Heart right ventricle (tissue), 16 donors: ENCODE measurements around the gene NPC2. TPM values are rescaled to one million over a fixed set of nuclear protein-coding genes. Genes with fewer than 3 reads are reported as not detected.

Experiments
- ATAC-seq, 8 donors: fragments of 200-7000 bp; cut with Tn5 transposase; one replicate each; pipeline ENCODE4 v1.9.1; 2020; ENCODE audit warnings: mild to moderate bottlenecking in 8 of 8, moderate library complexity in 8 of 8, moderate number of reproducible peaks in 1 of 8
- DNase-seq, 2 donors: peaks; one replicate each; pipeline ENCODE4 v3.0.0-alpha.2; 2020
- H3K27ac ChIP-seq, 10 donors: fragments of 200-600 bp; sonication (generic) in 2 of 10; one replicate each; pipeline versions ENCODE4 v1.5.0 to v1.8.0; 2020 to 2022; ENCODE audit warnings: mild to moderate bottlenecking in 3 of 10
- H3K27me3 ChIP-seq, 7 donors: fragments of 200-600 bp; one replicate each; pipeline ENCODE4 v1.8.0; 2021 to 2022; ENCODE audit warnings: mild to moderate bottlenecking in 2 of 7
- H3K36me3 ChIP-seq, 9 donors: fragments of 200-600 bp; sonication (generic) in 1 of 9; one replicate each; pipeline versions ENCODE4 v1.5.0 to v1.8.0; 2020 to 2022; ENCODE audit warnings: mild to moderate bottlenecking in 2 of 9
- H3K4me1 ChIP-seq, 9 donors: fragments of 200-600 bp; sonication (generic) in 1 of 9; one replicate each; pipeline versions ENCODE4 v1.5.0 to v1.8.0; 2020 to 2022; ENCODE audit warnings: mild to moderate bottlenecking in 4 of 9
- H3K4me3 ChIP-seq, 10 donors: fragments of 200-600 bp; sonication (generic) in 2 of 10; one replicate each; pipeline versions ENCODE4 v1.5.0 to v1.8.0; 2020 to 2022; ENCODE audit warnings: mild to moderate bottlenecking in 7 of 10, moderate library complexity in 2 of 10
- H3K9me3 ChIP-seq, 11 donors: fragments of 200-600 bp in 10 of 11; sonication (generic) in 2 of 11; one replicate each; pipeline versions ENCODE4 v1.5.0 to v1.8.0; 2013 to 2022; ENCODE audit warnings: mild to moderate bottlenecking in 2 of 11, control low read depth in 1 of 11, moderate library complexity in 1 of 11
- CTCF ChIP-seq, 9 donors: fragments of 200-600 bp; sonication (generic) in 2 of 9; IDR thresholded peaks; one replicate each; pipeline versions ENCODE4 v1.5.0 to v1.8.0; 2021 to 2022; ENCODE audit warnings: antibody characterized with exemption in 9 of 9, mild to moderate bottlenecking in 5 of 9, moderate library complexity in 1 of 9
- WGBS, 2 donors: extraction: QIAGEN DNeasy Blood & Tissue Kit; methylation state at CpG; one replicate each; pipeline ENCODE4 v1.1.7; 2013; ENCODE audit warnings: inconsistent platforms in 1 of 2; 5-methylcytosine and 5-hydroxymethylcytosine counted together
- intact Hi-C, 10 donors: fragments of 100-400 bp; cut with DNase I; formaldehyde crosslinking; loops; one replicate each; pipeline versions ENCODE4 v1.11.1 to v1.14.2; 2022
- polyA plus RNA-seq, 2 donors: library from polyadenylated mRNA; stranded (reverse); fragments of 200-250 nt; gene quantifications; one replicate each; pipeline ENCODE4 v1.2.3, GENCODE V29; 2013
- total RNA-seq, 10 donors: library from RNA; stranded (reverse); fragmentation: NEBNext Ultra II Directional in 3 of 10; extraction: Animal tissue kit (Norgen Biotek cat#: 25700) in 3 of 10; gene quantifications; one replicate each; pipeline versions ENCODE4 v1.2.1 to v1.2.4, GENCODE V29; 2021 to 2023
- donor health status: Arrhythmogenic right ventricular cardiomyopathy.
- donor health status: ischemic (EF 13 %, LVEDD 7.1; RV severe dilation, severe dysfunction).
- donor health status: healthy with polysubstance abuse.
- donor health status: DM: no; HTN: yes; CAD: no.
- donor health status: DM: no; HTN: no; CAD: no.
- donor health status: ischemic (EF 25% LVEDD 6.9; RV normal size, moderate dysfunction).
- donor health status: ischemic (EF 25% LVEDD 5.7; RV mildly dilated, moderate dysfunction).
- donor health status: healthy.
- donor health status: DM: yes; HTN: yes; CAD: no.
- donor health status: Ischemic cardiomyopathy.
- donor health status: ischemic (EF 35%, LVEDD 5.7; RV mildly dilated, moderate dysfunction).
- donor health status: nonischemic (EF 11% LVEDD 7.7; RV severe dilation, severe dysfunction).
- donor health status: DM: yes; HTN: yes; CAD: no.
- donor health status: PGD.
- donor health status: ischemic (EF 29% LVEDD 5.4; RV normal size, mild dysfunction).
- donor health status: nonischemic (EF 23%, LVEDD 6.1; RV moderate dilation, normal function).

Gene NPC2
- total and polyA plus RNA-seq, 12 donors = 70.0 to 258 (median 108) TPM

- H3K4me1 ChIP-seq = peaks cover 0 to 6% (median 0%) of the 10 kb centered on the region in 9 donors
- no peak overlapping the region for H3K27ac ChIP-seq
- H3K36me3 ChIP-seq = peaks cover 0 to 37% (median 0%) of the 10 kb centered on the region in 9 donors
- no peak overlapping the region for H3K4me3 ChIP-seq
- intact Hi-C loops = loop anchor here in 1 of 10 donors (10.0 kb wide), 1 partner anchor 73 kb away; no protein-coding TSS in a partner anchor
- no peaks in the 10 kb centered on the region for H3K9me3 ChIP-seq
- H3K27me3 ChIP-seq = no peaks in the 10 kb centered on the region
- 93 to 96% methylated on average over 10 of the region's 10 CpGs for WGBS, 2 donors
- no peak for ATAC-seq
- TF ChIP-seq CTCF (IDR thresholded peaks at IDR 0.05) = no peak
- no peak for DNase-seq
These were observed 39.1 kb upstream of the NPC2 start for GRCh38 chr14:74532246-74532645.

- DNase-seq (peak; percentile 38 to 39), ATAC-seq (peak; percentile 61 to 83 (median 68))
- Histone ChIP-seq H3K9me3 (no peaks in the 10 kb centered on the region), H3K4me3 (no peak overlapping the region), H3K27ac (no peak overlapping the region), H3K36me3 (peaks cover 0 to 35% (median 0%) of the 10 kb centered on the region in 9 donors), H3K27me3 (no peaks in the 10 kb centered on the region), H3K4me1 (peaks cover 0 to 6% (median 0%) of the 10 kb centered on the region in 9 donors)
- intact Hi-C loops = loop anchor here in 1 of 10 donors (10.0 kb wide), 1 partner anchor 73 kb away; no protein-coding TSS in a partner anchor
- WGBS, 2 donors = 50 to 59% methylated on average over 5 of the region's 5 CpGs
- peak in 7 of 9 donors; percentile 17 to 53 (median 39) for TF ChIP-seq CTCF (IDR thresholded peaks at IDR 0.05)
These were observed 38.4 kb upstream of the NPC2 start for GRCh38 chr14:74531467-74531866.

GRCh38 chr14:74531006-74531405, 37.9 kb upstream of the NPC2 start:
- intact Hi-C loops = loop anchor here in 1 of 10 donors (10.0 kb wide), 1 partner anchor 74 kb away; no protein-coding TSS in a partner anchor
- no peak for TF ChIP-seq CTCF (IDR thresholded peaks at IDR 0.05)
- WGBS, 2 donors = 89 to 93% methylated on average over 3 of the region's 3 CpGs
- no peak overlapping the region for H3K27ac ChIP-seq
- H3K36me3 ChIP-seq = peaks cover 0 to 30% (median 0%) of the 10 kb centered on the region in 9 donors
- no peaks in the 10 kb centered on the region for H3K9me3 ChIP-seq
- H3K4me1 ChIP-seq = peaks cover 0 to 6% (median 0%) of the 10 kb centered on the region in 9 donors
- H3K27me3 ChIP-seq = no peaks in the 10 kb centered on the region
- ATAC-seq (no peak), DNase-seq (no peak)
- no peak overlapping the region for H3K4me3 ChIP-seq

GRCh38 chr14:74528886-74529285, 35.8 kb upstream of the NPC2 start:
- no peak overlapping the region for H3K27ac ChIP-seq
- TF ChIP-seq CTCF (IDR thresholded peaks at IDR 0.05) = no peak
- H3K4me1 ChIP-seq = peaks cover 0 to 14% (median 0%) of the 10 kb centered on the region in 9 donors
- no peak for DNase-seq
- no peaks in the 10 kb centered on the region for H3K27me3 ChIP-seq
- intact Hi-C loops = no loop called here
- H3K9me3 ChIP-seq = no peaks in the 10 kb centered on the region
- no peak for ATAC-seq
- 91 to 93% methylated on average over 10 of the region's 10 CpGs for WGBS, 2 donors
- H3K36me3 ChIP-seq = peaks cover 0 to 26% (median 0%) of the 10 kb centered on the region in 9 donors
- H3K4me3 ChIP-seq = no peak overlapping the region
